HEK293 (cell line): ENCODE results near the gene MCM5.
A peak's percentile ranks its signal among the peaks of the same experiment; 100 is the strongest.
"Not testable (repeated sequence)": the region's sequence is repeated elsewhere in the genome, so short reads cannot be mapped to it uniquely, and the experiment has no call there.

Experiments
- CTCF ChIA-PET: fragments of 350-600 bp; formaldehyde crosslinking; extraction: SDS; loops from one replicate; lab custom pipeline; 2021; ENCODE audit warnings: antibody characterized with exemption; lab: Yijun Ruan, JAX
- POLR2A ChIA-PET: fragments of 300-600 bp; formaldehyde crosslinking; extraction: SDS; loops from one replicate; lab custom pipeline; 2020; ENCODE audit warnings: antibody characterized with exemption, inconsistent platforms; lab: Yijun Ruan, JAX
- H3K27ac ChIP-seq: fragments of 200-500 bp; sonication (Bioruptor generic); 2 replicates; pipeline ENCODE4 v1.5.1; 2014; ENCODE audit warnings: low read depth, low read length, control low read depth, inconsistent platforms; ENCODE audit errors: extremely low read depth
- H3K36me3 ChIP-seq, 2 experiments: fragments of 200-500 bp in 1 of 2; sonication (Bioruptor generic) in 1 of 2; 1 replicate in 1 of 2; 2 replicates in 1 of 2; pipeline ENCODE4 v1.5.1; 2014 to 2017; ENCODE audit warnings: inconsistent platforms in 2 of 2, low read length in 2 of 2; ENCODE audit not compliant: control insufficient read depth in 2 of 2, insufficient read depth in 1 of 2
- H3K4me1 ChIP-seq: fragments of 200-500 bp; sonication (Bioruptor generic); 2 replicates; pipeline ENCODE4 v1.5.1; 2014; ENCODE audit warnings: mild to moderate bottlenecking, low read length, inconsistent platforms; ENCODE audit not compliant: control insufficient read depth, insufficient read depth
- H3K4me3 ChIP-seq: 2 replicates; pipeline ENCODE4 v1.5.1; 2011; ENCODE audit warnings: low read depth, mild to moderate bottlenecking, control low read depth, low read length, moderate library complexity
- H3K9me3 ChIP-seq: fragments of 200-500 bp; sonication (Bioruptor generic); 2 replicates; pipeline ENCODE4 v1.5.1; 2014; ENCODE audit warnings: low read depth, low read length, inconsistent platforms; ENCODE audit not compliant: control insufficient read depth, insufficient read depth
- GLIS2 ChIP-seq: fragments of 450-650 bp; formaldehyde crosslinking; IDR thresholded peaks from 2 replicates; pipeline ENCODE4 v1.5.1; 2016; ENCODE audit warnings: missing biosample characterization, missing genetic modification characterization
- HOXD13 ChIP-seq: sonication (generic); formaldehyde crosslinking; IDR thresholded peaks from 2 replicates; pipeline ENCODE4 v1.8.0; 2022; ENCODE audit warnings: missing genetic modification reagents, borderline replicate concordance
- KLF8 ChIP-seq: fragments of 450-650 bp; formaldehyde crosslinking; IDR thresholded peaks from 2 replicates; pipeline ENCODE4 v1.5.1; 2016; ENCODE audit warnings: missing biosample characterization, missing genetic modification characterization
- OSR2 ChIP-seq: fragments of 450-650 bp; formaldehyde crosslinking; IDR thresholded peaks from 2 replicates; pipeline ENCODE4 v1.5.1; 2016; ENCODE audit warnings: missing biosample characterization, missing genetic modification characterization
- PATZ1 ChIP-seq: fragments of 450-650 bp; formaldehyde crosslinking; IDR thresholded peaks from 2 replicates; pipeline ENCODE4 v1.5.1; 2016; ENCODE audit warnings: missing biosample characterization, missing genetic modification characterization
- PRDM1 ChIP-seq: fragments of 450-650 bp; formaldehyde crosslinking; IDR thresholded peaks from 2 replicates; pipeline ENCODE4; 2016; ENCODE audit warnings: missing biosample characterization, missing genetic modification characterization
- PRDM4 ChIP-seq: fragments of 450-650 bp; formaldehyde crosslinking; IDR thresholded peaks from 2 replicates; pipeline ENCODE4 v1.5.1; 2017; ENCODE audit warnings: missing biosample characterization, missing genetic modification characterization
- SCRT1 ChIP-seq: fragments of 450-650 bp; formaldehyde crosslinking; IDR thresholded peaks from 2 replicates; pipeline ENCODE4 v1.5.1; 2016; ENCODE audit warnings: missing biosample characterization, missing genetic modification characterization, borderline replicate concordance
- ZBTB1 ChIP-seq: fragments of 450-650 bp; formaldehyde crosslinking; IDR thresholded peaks from 2 replicates; pipeline ENCODE4 v1.5.1; 2016; ENCODE audit warnings: missing biosample characterization, missing genetic modification characterization
- ZNF184 ChIP-seq: fragments of 450-650 bp; IDR thresholded peaks from 2 replicates; pipeline ENCODE4 v1.5.1; 2018; ENCODE audit warnings: missing biosample characterization, mild to moderate bottlenecking, missing genetic modification characterization
- ZNF223 ChIP-seq: fragments of 450-650 bp; formaldehyde crosslinking; IDR thresholded peaks from 2 replicates; pipeline ENCODE4 v1.5.1; 2016; ENCODE audit warnings: missing biosample characterization, missing genetic modification characterization
- ZNF24 ChIP-seq: fragments of 450-650 bp; formaldehyde crosslinking; IDR thresholded peaks from 2 replicates; pipeline ENCODE4 v1.5.1; 2016; ENCODE audit warnings: missing biosample characterization, missing genetic modification characterization
- ZNF398 ChIP-seq: fragments of 450-650 bp; formaldehyde crosslinking; IDR thresholded peaks from 2 replicates; pipeline ENCODE4 v1.5.1; 2017; ENCODE audit warnings: missing biosample characterization, missing genetic modification characterization
- ZNF518A ChIP-seq: fragments of 450-650 bp; formaldehyde crosslinking; conservative IDR thresholded peaks from 2 replicates; pipeline ENCODE4 v1.5.1; 2016; ENCODE audit warnings: low read depth, missing biosample characterization, missing genetic modification characterization
- ZNF600 ChIP-seq: fragments of 450-650 bp; formaldehyde crosslinking; IDR thresholded peaks from 2 replicates; pipeline ENCODE4 v1.5.1; 2016; ENCODE audit warnings: missing biosample characterization, missing genetic modification characterization
- ZNF645 ChIP-seq: fragments of 450-650 bp; formaldehyde crosslinking; IDR thresholded peaks from 2 replicates; pipeline ENCODE4; 2016; ENCODE audit warnings: missing biosample characterization, missing genetic modification characterization
- ZNF664 ChIP-seq: fragments of 450-650 bp; formaldehyde crosslinking; IDR thresholded peaks from 2 replicates; pipeline ENCODE4 v1.5.1; 2016; ENCODE audit warnings: missing biosample characterization, missing genetic modification characterization
- ZNF768 ChIP-seq: fragments of 450-650 bp; formaldehyde crosslinking; IDR thresholded peaks from 2 replicates; pipeline ENCODE4 v1.5.1; 2018; ENCODE audit warnings: missing biosample characterization, mild to moderate bottlenecking, missing genetic modification characterization

The MCM5 gene

GRCh38 chr22:35363566-35364086 is 36.3 kb upstream of the MCM5 start:
- peaks cover 2% of the 10 kb centered on the region; the same call in 1 of the 2 replicates for H3K4me1 ChIP-seq
- CTCF ChIA-PET, result interaction anchor here (2.2 kb wide), 1 partner anchor 13 kb away, joined by 5 read pairs; no protein-coding TSS in a partner anchor
- TF ChIP-seq PRDM4 (tag by site-specific recombination) (no peak), PATZ1 (tag by site-specific recombination) (no peak), ZNF223 (tag by site-specific recombination) (no peak), ZNF398 (tag by site-specific recombination) (no peak), ZNF768 (tag by site-specific recombination) (0 out of 2 replicates have a peak, but pooled peaks have one; percentile 50), SCRT1 (no peak)

GRCh38 chr22:35364230-35364629 is 35.7 kb upstream of the MCM5 start:
- CTCF ChIA-PET, result interaction anchor here (2.2 kb wide), 1 partner anchor 13 kb away, joined by 5 read pairs; no protein-coding TSS in a partner anchor
- not testable (repeated sequence) for H3K27ac ChIP-seq, H3K9me3 ChIP-seq, H3K4me3 ChIP-seq, H3K36me3 ChIP-seq, H3K4me1 ChIP-seq
- POLR2A ChIA-PET, result interaction anchor here (0.6 kb wide), 1 partner anchor 59 kb away, joined by 4 read pairs; no protein-coding TSS in a partner anchor
- TF ChIP-seq ZNF645 (tag by site-specific recombination), result peak; percentile 47; the same call in 1 of the 2 replicates
- TF ChIP-seq PRDM1, result peak; percentile 86
- TF ChIP-seq HOXD13 (CRISPR knock-in tag), result peak; percentile 59; the same call in 1 of the 2 replicates
- TF ChIP-seq OSR2 (tag by site-specific recombination), result peak; percentile 88
- peak; percentile 80 for TF ChIP-seq PATZ1 (tag by site-specific recombination)
- 0 out of 2 replicates have a peak, but pooled peaks have one; percentile 43 for TF ChIP-seq ZNF518A (tag by site-specific recombination)
- TF ChIP-seq ZBTB1 (tag by site-specific recombination), result peak; percentile 81; the same call in 1 of the 2 replicates
- TF ChIP-seq ZNF664 (tag by site-specific recombination), result 0 out of 2 replicates have a peak, but pooled peaks have one; percentile 11
- peak; percentile 88 for TF ChIP-seq KLF8 (tag by site-specific recombination)
- peak; percentile 85; the same call in 1 of the 2 replicates for TF ChIP-seq ZNF184
- TF ChIP-seq ZNF24 (tag by site-specific recombination), result peak; percentile 95
- TF ChIP-seq ZNF600 (tag by site-specific recombination), result peak; percentile 98
- peak; percentile 47; the same call in 1 of the 2 replicates for TF ChIP-seq GLIS2 (tag by site-specific recombination)

More at GRCh38 chr22:35363566-35364086, 36.3 kb upstream of the MCM5 start:
- Histone ChIP-seq H3K27ac (no peak overlapping the region), H3K9me3 (no peaks in the 10 kb centered on the region), H3K4me3 (no peak overlapping the region), H3K36me3 (no peaks in the 10 kb centered on the region)
- POLR2A ChIA-PET, result no interaction called here
